Upper lobe of left lung (tissue), 6 donors: ENCODE data around the gene SMIM38. TPM values are rescaled to one million over a fixed set of nuclear protein-coding genes. Genes with fewer than 3 reads are reported as not detected.

Source experiments
- ATAC-seq, 2 donors: fragments of 200-7000 bp; cut with Tn5 transposase; one replicate each; pipeline ENCODE4 v1.9.1; 2022; ENCODE audit warnings: mild to moderate bottlenecking in 2 of 2, moderate library complexity in 2 of 2; ENCODE audit not compliant: low FRiP score in 2 of 2
- DNase-seq, 2 donors: peaks; one replicate each; pipeline ENCODE4 v3.0.0-alpha.2; 2019 to 2020
- H3K27ac ChIP-seq, 4 donors: fragments of 200-600 bp; sonication (generic); one replicate each; pipeline ENCODE4 v1.5.1; 2016 to 2019
- H3K27me3 ChIP-seq, 4 donors: fragments of 200-600 bp; sonication (generic); one replicate each; pipeline ENCODE4 v1.5.1; 2017 to 2019
- H3K36me3 ChIP-seq, 4 donors: fragments of 200-600 bp; sonication (generic); one replicate each; pipeline ENCODE4 v1.5.1; 2016 to 2019
- H3K4me1 ChIP-seq, 4 donors: fragments of 200-600 bp; sonication (generic); one replicate each; pipeline ENCODE4 v1.5.1; 2018 to 2019
- H3K4me3 ChIP-seq, 4 donors: fragments of 200-600 bp; sonication (generic); one replicate each; pipeline ENCODE4 v1.5.1; 2017 to 2019; ENCODE audit warnings: mild to moderate bottlenecking in 2 of 4, moderate library complexity in 1 of 4
- H3K9me3 ChIP-seq, 4 donors: fragments of 200-600 bp; sonication (generic); one replicate each; pipeline ENCODE4 v1.5.1; 2018 to 2019
- EP300 ChIP-seq, 4 donors: sonication (generic); formaldehyde crosslinking; IDR thresholded peaks; one replicate each; pipeline ENCODE4 v1.5.1; 2017; ENCODE audit warnings: antibody characterized with exemption in 4 of 4, control low read depth in 2 of 4
- POLR2A ChIP-seq, 4 donors: fragments of 450-650 bp; IDR thresholded peaks; one replicate each; pipeline ENCODE4 v1.5.1; 2016 to 2017; ENCODE audit warnings: antibody characterized with exemption in 4 of 4, mild to moderate bottlenecking in 2 of 4
- POLR2AphosphoS5 ChIP-seq, 2 donors: sonication (generic); formaldehyde crosslinking; IDR thresholded peaks; one replicate each; pipeline ENCODE4 v1.5.1; 2017; ENCODE audit warnings: antibody characterized with exemption in 2 of 2
- WGBS, 2 donors: methylation state at CpG; one replicate each; pipeline ENCODE4 v1.1.5; 2017 to 2018; 5-methylcytosine and 5-hydroxymethylcytosine counted together
- total RNA-seq, 6 donors: library from RNA; depleted of rRNA in 4 of 6; stranded (reverse); fragments of >200 nt in 4 of 6; gene quantifications; one replicate each; pipeline versions ENCODE4 v1.1.0 to v1.2.1, GENCODE V29; 2016 to 2021
- TF ChIP-seq, protein P1 (sequence below), 6 experiments: fragments of 450-650 bp in 4 of 6; fragments of 200-600 bp in 2 of 6; sonication (generic) in 2 of 6; IDR thresholded peaks; one replicate each; pipeline ENCODE4 v1.5.1; 2016 to 2019; ENCODE audit warnings: antibody characterized with exemption in 6 of 6
- donor health status: DM: no; HTN: no; CAD: no; lungs with moderate emphysema.
- donor health status: DM: no; HTN: yes; CAD: no; lungs with severe emphysema.

Gene SMIM38
- total RNA-seq, 6 donors from 2014 or later, result 0.10 to 0.67 (median 0.55) TPM; not detected in 2

DNA sequence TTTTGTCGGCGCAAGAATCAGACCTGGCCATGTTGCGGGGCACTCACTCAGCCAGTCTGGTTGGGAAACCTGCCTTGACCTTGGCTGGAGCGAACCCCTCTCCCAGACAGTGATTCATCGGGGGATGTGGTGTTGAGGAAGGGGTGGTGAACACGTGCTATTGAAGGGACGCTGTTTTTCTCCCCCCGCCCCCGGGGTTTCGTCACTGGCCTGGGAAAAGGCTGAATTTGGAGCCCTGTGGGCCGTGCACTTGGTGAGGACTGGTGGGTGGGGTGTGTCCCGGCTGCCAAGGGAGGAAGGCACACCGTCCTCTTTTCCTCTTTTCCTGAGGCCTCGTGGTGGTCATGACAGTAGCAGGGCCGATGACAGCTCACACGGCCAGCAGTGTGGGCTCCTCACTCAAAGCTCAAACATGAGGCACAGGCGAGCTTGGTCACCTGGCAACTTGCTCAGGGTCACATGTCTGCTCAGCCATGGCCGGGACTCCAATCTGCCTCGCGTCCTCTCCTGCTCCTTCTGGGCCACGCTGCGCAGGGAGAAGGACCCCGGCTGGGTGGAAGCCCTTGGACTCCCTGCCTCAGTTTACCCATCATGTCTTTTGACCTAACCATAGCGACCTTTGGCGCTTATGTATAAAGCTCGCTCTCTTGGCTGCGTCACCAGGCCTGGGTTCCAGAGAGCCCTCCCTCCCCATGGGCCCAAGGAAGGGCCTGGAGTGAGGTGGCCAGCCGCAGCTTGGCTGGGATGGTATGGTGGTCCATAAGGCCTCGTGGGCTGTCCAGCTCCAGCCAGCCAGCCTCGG is 49.4 kb downstream of the SMIM38 start:
- 92 to 94% methylated on average over 23 to 25 of the region's 30 CpGs for WGBS, 2 donors
- Histone ChIP-seq H3K27me3 (no peaks in the 10 kb centered on the region), H3K4me1 (peaks cover 0 to 9% (median 1%) of the 10 kb centered on the region in 4 donors), H3K9me3 (no peaks in the 10 kb centered on the region), H3K27ac (no peak overlapping the region), H3K4me3 (no peak overlapping the region), H3K36me3 (no peaks in the 10 kb centered on the region)
- ATAC-seq (no peak), DNase-seq (no peak)
- TF ChIP-seq EP300 (IDR thresholded peaks at IDR 0.05), result no peak
- TF ChIP-seq, protein P1, sequence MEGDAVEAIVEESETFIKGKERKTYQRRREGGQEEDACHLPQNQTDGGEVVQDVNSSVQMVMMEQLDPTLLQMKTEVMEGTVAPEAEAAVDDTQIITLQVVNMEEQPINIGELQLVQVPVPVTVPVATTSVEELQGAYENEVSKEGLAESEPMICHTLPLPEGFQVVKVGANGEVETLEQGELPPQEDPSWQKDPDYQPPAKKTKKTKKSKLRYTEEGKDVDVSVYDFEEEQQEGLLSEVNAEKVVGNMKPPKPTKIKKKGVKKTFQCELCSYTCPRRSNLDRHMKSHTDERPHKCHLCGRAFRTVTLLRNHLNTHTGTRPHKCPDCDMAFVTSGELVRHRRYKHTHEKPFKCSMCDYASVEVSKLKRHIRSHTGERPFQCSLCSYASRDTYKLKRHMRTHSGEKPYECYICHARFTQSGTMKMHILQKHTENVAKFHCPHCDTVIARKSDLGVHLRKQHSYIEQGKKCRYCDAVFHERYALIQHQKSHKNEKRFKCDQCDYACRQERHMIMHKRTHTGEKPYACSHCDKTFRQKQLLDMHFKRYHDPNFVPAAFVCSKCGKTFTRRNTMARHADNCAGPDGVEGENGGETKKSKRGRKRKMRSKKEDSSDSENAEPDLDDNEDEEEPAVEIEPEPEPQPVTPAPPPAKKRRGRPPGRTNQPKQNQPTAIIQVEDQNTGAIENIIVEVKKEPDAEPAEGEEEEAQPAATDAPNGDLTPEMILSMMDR (IDR thresholded peaks at IDR 0.05), result no peak
- TF ChIP-seq POLR2A (IDR thresholded peaks at IDR 0.05), result no peak
- TF ChIP-seq POLR2AphosphoS5 (IDR thresholded peaks at IDR 0.05), result no peak

Other genes starting within 250 kb of the SMIM38 start
- not detected for gene MRGPRD, start 174.9 kb upstream of the SMIM38 start, total RNA-seq
- 10 to 100 TPM in 3 of 6 donors, 1 to 10 TPM in 3; 3.0 to 16.2 (median 10.7) TPM for gene MRGPRF, start 142.7 kb upstream of the SMIM38 start, total RNA-seq
- gene TPCN2, start 107.0 kb upstream of the SMIM38 start, total RNA-seq, result 10 to 100 TPM; 12.5 to 61.8 (median 18.8) TPM
- gene MYEOV, start 138.2 kb downstream of the SMIM38 start, total RNA-seq, result under 1 TPM in 4 of 6 donors, not detected in 2; 0.30 to 0.98 (median 0.77) TPM